Skin of body (tissue), 2 donors: ENCODE measurements around the gene COL4A1. TPM values are rescaled to one million over a fixed set of nuclear protein-coding genes. Genes with fewer than 3 reads are reported as not detected.

Experiments
- DNase-seq: peaks from one replicate; lab custom pipeline; 2025; lab: John Stamatoyannopoulos, UW
- total RNA-seq: library from RNA; depleted of rRNA; stranded (reverse); fragments of >200 nt; gene quantifications from one replicate; pipeline ENCODE4 v1.2.3, GENCODE V29; 2014

COL4A1 gene
- total RNA-seq, 1 donor from 2014 or later: 740 TPM

GRCh38 chr13:110341445-110342244 lies 34.7 kb upstream of the COL4A1 start:
- DNase-seq: no peak

GRCh38 chr13:110340812-110341444 lies 34.0 kb upstream of the COL4A1 start:
- peak; percentile 58 for DNase-seq

GRCh38 chr13:110339975-110340550 lies 33.1 kb upstream of the COL4A1 start:
- no peak for DNase-seq

GRCh38 chr13:110339263-110339662 lies 32.3 kb upstream of the COL4A1 start:
- no peak for DNase-seq

GRCh38 chr13:110338441-110339101 lies 31.6 kb upstream of the COL4A1 start:
- DNase-seq: peak; percentile 84

- no peak for DNase-seq
Observed at GRCh38 chr13:110337247-110337646, 30.3 kb upstream of the COL4A1 start.

- DNase-seq: no peak
Observed at GRCh38 chr13:110336681-110337080, 29.7 kb upstream of the COL4A1 start.

- DNase-seq: no peak
Observed at GRCh38 chr13:110336108-110336507, 29.2 kb upstream of the COL4A1 start.

- no peak for DNase-seq
Observed at GRCh38 chr13:110334841-110335490, 28.0 kb upstream of the COL4A1 start.

- DNase-seq: no peak
Observed at GRCh38 chr13:110334256-110334655, 27.3 kb upstream of the COL4A1 start.

- DNase-seq: no peak
Observed at GRCh38 chr13:110333837-110334236, 26.9 kb upstream of the COL4A1 start.

GRCh38 chr13:110332750-110333149 lies 25.8 kb upstream of the COL4A1 start:
- no peak for DNase-seq

- DNase-seq: no peak
Observed at GRCh38 chr13:110331362-110331761, 24.4 kb upstream of the COL4A1 start.

GRCh38 chr13:110330491-110331011 lies 23.6 kb upstream of the COL4A1 start:
- no peak for DNase-seq

GRCh38 chr13:110329798-110330461 lies 23.0 kb upstream of the COL4A1 start:
- no peak for DNase-seq

- DNase-seq: no peak
Observed at GRCh38 chr13:110329258-110329657, 22.3 kb upstream of the COL4A1 start.

GRCh38 chr13:110328573-110328972 lies 21.6 kb upstream of the COL4A1 start:
- DNase-seq: no peak

- DNase-seq: peak; percentile 76
Observed at GRCh38 chr13:110327051-110327721, 20.2 kb upstream of the COL4A1 start.

- no peak for DNase-seq
Observed at GRCh38 chr13:110326263-110326904, 19.4 kb upstream of the COL4A1 start.
